GM15510 (cell line): Measurements from ENCODE around the gene EPB41L4A.

Source experiments
- POLR2A ChIP-seq: IDR thresholded peaks from 3 replicates; pipeline ENCODE4 v1.6.1; 2011; ENCODE audit warnings: borderline replicate concordance; ENCODE audit not compliant: insufficient read length; ENCODE audit errors: extremely low read depth

Gene EPB41L4A

DNA sequence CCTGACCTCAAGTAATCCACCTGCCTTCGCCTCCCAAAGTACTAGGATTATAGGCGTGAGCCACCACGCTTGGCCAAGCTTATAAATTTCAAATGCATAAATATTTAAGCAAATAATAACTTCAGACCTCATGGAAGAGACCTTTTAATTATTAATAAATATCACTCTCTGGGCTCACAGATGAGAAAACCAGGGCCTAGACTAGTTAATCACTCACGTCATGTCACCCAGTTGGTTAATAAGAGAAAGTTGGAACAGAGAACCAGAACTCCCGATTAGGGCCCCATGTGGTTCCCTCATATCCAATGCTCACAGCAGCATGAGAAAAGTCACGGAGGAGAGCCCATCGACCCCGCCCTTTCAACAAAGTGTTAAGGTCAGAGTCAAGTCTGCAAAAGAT lies 79.3 kb downstream of the EPB41L4A start:
- no peak for TF ChIP-seq POLR2A

- TF ChIP-seq POLR2A: no peak
These were observed 80.3 kb downstream of the EPB41L4A start for GRCh38 chr5:112338681-112339337.

- no peak for TF ChIP-seq POLR2A
These were observed 85.7 kb downstream of the EPB41L4A start for GRCh38 chr5:112333331-112333781.

DNA sequence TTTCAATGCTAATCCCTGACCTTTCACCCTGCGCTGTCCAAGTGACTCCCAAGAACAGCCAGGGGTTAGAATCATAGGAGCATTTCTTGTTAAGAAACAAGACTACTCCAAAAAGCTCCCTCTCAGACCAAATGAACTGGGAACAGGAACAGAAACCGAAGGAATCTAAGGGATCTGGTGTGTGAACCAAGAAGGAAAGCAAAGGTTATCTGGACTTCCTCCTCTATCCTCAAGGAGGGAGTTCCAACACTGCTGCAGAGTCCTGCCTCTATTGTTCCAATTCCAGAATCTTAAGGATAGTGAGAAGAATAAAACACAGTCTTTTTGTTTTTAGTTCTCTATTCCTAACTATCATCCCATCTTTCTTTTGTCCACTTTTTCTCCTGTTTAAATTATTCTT lies 87.2 kb downstream of the EPB41L4A start:
- no peak for TF ChIP-seq POLR2A

GRCh38 chr5:112329419-112330090 lies 89.5 kb downstream of the EPB41L4A start:
- TF ChIP-seq POLR2A: no peak

DNA sequence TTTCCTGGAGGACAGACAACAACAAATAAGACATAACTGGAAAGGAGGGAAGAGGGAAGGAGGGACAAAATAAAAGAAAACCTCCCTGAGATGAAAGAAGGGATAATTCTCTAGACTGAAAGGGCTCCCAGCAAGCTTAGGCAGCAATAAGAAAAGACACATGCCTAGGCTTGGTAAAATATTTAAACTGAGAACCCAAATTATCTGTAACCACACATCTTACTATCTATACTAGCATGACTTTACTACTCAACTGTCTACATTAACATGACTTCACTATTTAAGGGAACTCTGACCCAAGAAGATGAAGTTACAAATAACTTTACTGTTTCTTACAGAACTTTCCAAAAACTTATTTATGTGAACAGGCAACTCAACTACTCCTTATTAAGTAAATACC lies 95.9 kb downstream of the EPB41L4A start:
- TF ChIP-seq POLR2A: no peak

DNA sequence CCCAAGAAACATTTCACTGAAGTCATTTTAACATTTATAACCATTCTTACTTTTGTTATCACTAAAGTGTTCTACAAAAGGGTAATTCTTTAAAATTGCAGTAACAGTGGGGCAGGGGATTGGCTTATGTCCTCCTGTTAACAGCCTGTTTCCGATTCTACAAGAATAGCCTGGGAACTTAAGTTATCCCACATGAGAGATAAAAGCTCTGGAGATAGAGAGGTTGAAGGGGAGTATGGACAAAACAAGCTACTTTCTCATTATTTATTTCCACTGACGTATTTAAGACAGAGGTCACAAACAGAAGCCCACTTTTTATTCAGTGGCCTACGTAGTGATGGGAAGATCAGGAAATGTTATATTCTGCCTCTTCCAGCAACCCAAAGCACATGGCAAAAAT lies 98.7 kb downstream of the EPB41L4A start:
- TF ChIP-seq POLR2A: no peak

DNA sequence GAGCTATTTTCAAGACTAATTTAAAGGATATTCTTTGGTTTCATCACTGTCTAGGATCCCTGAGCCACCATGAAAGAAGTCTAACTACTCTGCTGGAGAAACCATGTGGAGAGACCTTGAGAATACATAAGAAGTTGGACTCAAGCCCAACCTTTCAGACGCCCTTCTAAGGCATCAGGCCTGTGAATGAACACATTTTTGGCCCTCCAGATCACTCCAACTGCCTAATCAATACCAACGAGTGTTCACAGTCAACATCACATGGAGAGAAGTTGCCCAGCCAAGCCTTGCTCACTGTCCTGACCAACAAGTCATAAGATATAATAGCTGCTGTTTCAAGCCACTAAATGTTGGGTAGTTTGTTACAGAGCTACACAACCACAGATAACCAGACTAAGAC lies 100.7 kb downstream of the EPB41L4A start:
- TF ChIP-seq POLR2A: no peak

DNA sequence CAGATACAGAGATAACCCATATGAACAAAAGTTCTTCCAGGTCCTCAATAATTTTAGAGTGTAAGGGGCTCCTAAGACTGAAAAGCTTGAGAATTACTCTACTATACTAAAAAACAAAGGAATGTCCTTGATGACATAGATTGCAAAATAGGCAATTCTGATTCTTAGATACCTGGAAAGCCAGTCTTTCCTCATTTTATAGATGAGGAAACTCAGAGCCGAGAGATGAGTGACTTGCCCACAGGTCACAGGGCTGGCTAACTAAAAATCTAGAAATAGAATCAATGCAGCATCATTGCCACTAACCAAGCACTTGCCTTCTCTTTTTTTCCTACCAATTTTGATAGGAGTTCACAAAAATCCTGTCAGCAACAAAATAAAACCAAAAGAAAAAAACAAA lies 101.2 kb downstream of the EPB41L4A start:
- TF ChIP-seq POLR2A: no peak

- no peak for TF ChIP-seq POLR2A
These were observed 102.3 kb downstream of the EPB41L4A start for GRCh38 chr5:112316731-112317130.

- no peak for TF ChIP-seq POLR2A
These were observed 103.1 kb downstream of the EPB41L4A start for GRCh38 chr5:112316006-112316405.

DNA sequence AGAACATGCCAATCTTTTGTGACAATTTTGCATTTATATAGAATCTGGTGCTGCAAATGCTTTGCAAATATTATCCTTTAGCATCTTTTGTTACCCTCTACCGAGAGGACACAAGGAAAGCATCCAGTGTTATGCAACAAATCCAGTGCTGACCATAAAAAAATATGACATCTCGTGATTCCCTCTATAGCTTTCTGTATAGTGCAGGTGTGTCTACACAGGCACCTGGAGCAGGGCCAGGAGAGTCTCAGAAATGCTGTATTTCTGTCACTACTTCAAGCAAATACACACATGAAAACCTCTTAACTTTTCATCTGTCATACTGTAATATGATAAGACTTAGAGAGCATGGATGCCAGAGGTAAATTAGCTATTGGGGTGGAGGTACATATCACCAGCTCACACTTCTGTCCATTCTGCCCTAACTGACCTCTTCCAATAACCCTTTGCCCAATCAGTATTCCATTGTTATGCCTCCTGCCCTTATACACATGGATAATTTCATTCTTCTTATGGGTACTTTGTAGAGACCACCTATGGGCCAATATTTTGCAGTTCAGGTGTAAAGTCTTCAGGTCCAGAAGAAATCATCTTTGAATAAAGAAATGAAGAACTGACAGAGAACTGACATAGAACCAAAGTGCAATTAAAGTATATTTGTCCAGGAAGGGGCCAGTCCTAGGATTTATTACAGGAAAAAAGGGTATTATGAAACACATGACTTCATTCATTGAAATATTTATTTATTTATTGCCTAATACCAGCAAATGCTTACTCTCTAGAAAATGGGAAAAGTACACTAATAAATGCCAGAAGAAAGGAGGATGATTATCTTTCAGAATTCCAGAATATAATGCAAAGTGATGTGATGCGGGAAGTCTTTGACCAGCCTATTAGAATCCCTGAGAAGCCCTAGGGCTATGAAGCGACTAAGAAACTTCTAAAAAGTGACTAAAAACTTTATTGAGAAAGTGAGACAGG lies 106.5 kb downstream of the EPB41L4A start:
- no peak for TF ChIP-seq POLR2A

GRCh38 chr5:112310746-112311145 lies 108.3 kb downstream of the EPB41L4A start:
- TF ChIP-seq POLR2A: no peak

DNA sequence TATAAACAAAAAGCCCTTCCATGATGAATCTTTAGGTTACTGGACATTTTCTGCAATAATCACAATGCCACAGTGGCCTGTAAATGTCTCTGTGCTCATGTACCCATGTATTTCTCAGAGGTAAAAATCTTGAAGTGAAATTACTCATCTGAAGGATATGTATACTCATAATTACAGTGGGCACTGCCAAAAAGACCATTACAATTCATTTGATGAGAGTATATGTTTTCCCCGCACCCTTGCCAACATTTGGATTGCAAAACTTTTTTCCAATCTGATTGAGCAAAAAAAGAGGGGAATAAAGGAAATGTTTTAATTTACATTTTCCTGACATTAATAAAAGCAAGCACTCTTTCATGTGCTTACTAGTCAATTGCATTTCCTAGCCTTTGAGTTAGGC lies 110.5 kb downstream of the EPB41L4A start:
- TF ChIP-seq POLR2A: no peak

GRCh38 chr5:112306956-112307355 lies 112.1 kb downstream of the EPB41L4A start:
- no peak for TF ChIP-seq POLR2A
